ENCODE results near the gene LRMDA. TPM values are rescaled to one million over a fixed set of nuclear protein-coding genes. Genes with fewer than 3 reads are reported as not detected.

LRMDA gene
- total and polyA plus RNA-seq, 10 of the 15 experiments (the other 5 are each of a cell fraction or from before 2014, with no cell fraction given), result 0.07 to 0.54 (median 0.29) TPM; not detected in 4

- Histone ChIP-seq H4K20me1 (ENCODE audit: control insufficient read depth, insufficient read depth) (no peaks in the 10 kb centered on the region), H3K9me3 (replicated peaks; ENCODE audit: control insufficient read depth, insufficient read depth, low read length) (no peaks in the 10 kb centered on the region), H3K79me2 (ENCODE audit: control insufficient read depth, insufficient read depth, low read length) (no peaks in the 10 kb centered on the region), H3K27ac (ENCODE audit: control insufficient read depth, insufficient read depth) (no peak overlapping the region), H3K36me3 (ENCODE audit: control insufficient read depth in 2 of 2, insufficient read depth in 2 of 2, low read length in 1 of 2) (no peaks in the 10 kb centered on the region), H3K4me1 (ENCODE audit: control insufficient read depth, insufficient read depth, low read length) (no peaks in the 10 kb centered on the region), H3K27me3 (replicated peaks in 1 of 2; ENCODE audit: control insufficient read depth in 2 of 2, insufficient read depth in 2 of 2, low read length in 1 of 2) (no peaks in the 10 kb centered on the region), H3K4me3 (no peak overlapping the region), H2AFZ (ENCODE audit: control insufficient read depth, low read depth, low read length) (no peak overlapping the region), H3K4me2 (ENCODE audit: control insufficient read depth, insufficient read depth) (no peak overlapping the region), H3K9ac (ENCODE audit: control insufficient read depth, insufficient read depth, low read length) (no peak overlapping the region)
- WGBS (ENCODE audit: insufficient coverage, insufficient replicate concordance, low lambda C conversion rate, missing lambda C conversion rate), result 0% methylated on average over 1 of the region's 1 CpG
- ChIA-PET RAD21 (ENCODE audit: unreplicated experiment) (no interaction called here), POLR2A (no interaction called here), CTCF (no interaction called here), SMC1A (ENCODE audit: uncharacterized antibody, unreplicated experiment) (no interaction called here)
- no peak for DNase-seq (ENCODE audit: low read depth, low spot score)
- ATAC-seq, result no peak
- TF ChIP-seq NFIC (IDR thresholded peaks at IDR 0.05; ENCODE audit: low read depth, low read length) (no peak), MTA3 (IDR thresholded peaks at IDR 0.05; ENCODE audit: borderline replicate concordance, low read length) (no peak), TBL1XR1 (IDR thresholded peaks at IDR 0.05; ENCODE audit: low read depth, low read length) (no peak), ZNF687 (IDR thresholded peaks at IDR 0.05) (no peak), ZSCAN29 (IDR thresholded peaks at IDR 0.05) (no peak), RAD21 (IDR thresholded peaks at IDR 0.05; ENCODE audit: insufficient read depth, low read depth, low read length) (no peak), GABPA (IDR thresholded peaks at IDR 0.05; ENCODE audit: low read depth) (no peak)
- intact Hi-C loops (cut with micrococcal nuclease; ENCODE audit: unreplicated experiment) (no loop called here), in situ Hi-C loops (cut with MboI) (no loop called here)
- BruUV-seq (replicated peaks), result no TSS peak
- no peak for FAIRE-seq
Measured at GRCh38 chr10:76447578-76447977, 1016.2 kb downstream of the LRMDA start.

Measured in GM12878 (cell line).